Pulmonary artery endothelial cell (primary cell): ENCODE data around the gene FERD3L. TPM values are rescaled to one million over a fixed set of nuclear protein-coding genes. Genes with fewer than 3 reads are reported as not detected.
"Not testable (repeated sequence)": the region's sequence is repeated elsewhere in the genome, so short reads cannot be mapped to it uniquely, and the experiment has no call there.

Experiments used
- DNase-seq: peaks from one replicate; pipeline ENCODE4 v3.0.0-alpha.2; 2011; ENCODE audit warnings: low read depth, low spot score
- total RNA-seq: library from RNA; depleted of rRNA; stranded (reverse); fragments of >200 nt; gene quantifications from 2 replicates; pipeline ENCODE4 v1.2.3, GENCODE V29; 2014

The FERD3L gene, protein sequence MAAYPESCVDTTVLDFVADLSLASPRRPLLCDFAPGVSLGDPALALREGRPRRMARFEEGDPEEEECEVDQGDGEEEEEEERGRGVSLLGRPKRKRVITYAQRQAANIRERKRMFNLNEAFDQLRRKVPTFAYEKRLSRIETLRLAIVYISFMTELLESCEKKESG
- not detected in 2 replicates for total RNA-seq

DNA sequence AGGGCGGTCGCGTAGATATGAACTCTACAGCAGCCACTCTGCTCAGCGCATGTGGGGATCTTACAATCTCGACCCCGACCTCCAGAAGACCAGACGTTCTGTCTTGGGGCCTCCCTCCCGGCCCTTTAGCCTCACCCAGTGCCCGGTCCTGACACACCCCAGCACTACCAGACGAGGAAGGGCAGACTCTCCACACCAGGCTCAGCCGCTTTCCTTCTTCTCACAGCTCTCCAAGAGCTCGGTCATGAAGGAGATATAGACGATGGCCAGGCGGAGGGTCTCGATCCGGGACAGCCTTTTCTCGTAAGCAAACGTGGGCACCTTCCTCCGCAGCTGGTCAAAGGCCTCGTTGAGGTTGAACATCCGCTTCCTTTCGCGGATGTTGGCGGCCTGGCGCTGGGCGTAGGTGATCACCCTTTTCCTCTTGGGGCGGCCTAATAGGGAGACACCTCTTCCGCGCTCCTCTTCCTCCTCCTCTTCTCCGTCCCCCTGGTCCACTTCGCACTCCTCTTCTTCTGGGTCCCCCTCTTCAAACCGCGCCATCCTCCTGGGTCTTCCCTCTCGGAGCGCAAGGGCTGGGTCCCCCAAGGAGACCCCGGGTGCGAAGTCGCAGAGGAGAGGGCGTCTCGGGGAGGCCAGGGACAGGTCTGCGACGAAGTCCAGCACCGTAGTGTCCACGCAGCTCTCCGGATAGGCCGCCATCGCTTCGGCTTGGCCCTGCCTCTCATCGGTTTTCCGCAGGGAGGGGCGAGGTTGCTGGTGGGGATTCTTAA, at the start of gene FERD3L:
Gene FERD3L, minus strand, starts transcription at position 761 of the 773 bp plus-strand sequence. Its CDS starts 59 bp downstream, at position 702.
- no peak for DNase-seq

DNA sequence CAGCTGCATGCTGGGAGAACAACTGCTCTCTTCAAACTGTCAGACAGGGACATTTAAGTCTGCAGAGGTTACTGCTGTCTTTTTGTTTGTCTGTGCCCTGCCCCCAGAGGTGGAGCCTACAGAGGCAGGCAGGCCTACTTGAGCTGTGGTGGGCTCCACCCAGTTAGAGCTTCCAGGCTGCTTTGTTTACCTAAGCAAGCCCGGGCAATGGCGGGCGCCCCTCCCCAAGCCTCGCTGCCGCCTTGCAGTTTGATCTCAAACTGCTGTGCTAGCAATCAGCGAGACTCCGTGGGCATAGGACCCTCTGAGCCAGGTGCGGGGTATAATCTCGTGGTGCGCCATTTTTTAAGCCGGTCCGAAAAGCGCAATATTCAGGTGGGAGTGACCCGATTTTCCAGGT, 49.2 kb upstream of the FERD3L start:
- not testable (repeated sequence) for DNase-seq

DNA sequence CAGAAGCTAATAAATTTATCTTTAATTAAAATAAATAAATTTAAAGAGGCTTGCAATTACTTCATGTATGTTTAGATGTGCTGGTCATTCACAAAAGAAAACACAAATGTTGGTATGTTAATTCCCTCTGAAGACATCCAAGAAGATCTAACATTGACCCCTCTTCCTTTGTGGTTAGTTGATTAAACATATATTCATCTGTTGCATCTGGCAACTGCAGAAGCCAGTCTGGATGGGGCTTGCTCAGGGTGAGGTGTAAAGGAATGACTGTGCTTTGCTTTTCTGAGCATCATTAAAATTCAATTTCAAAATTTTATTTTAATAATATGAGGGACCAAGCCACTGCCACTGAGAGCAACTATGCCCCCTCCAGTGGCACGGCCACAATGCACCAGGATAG, 36.4 kb upstream of the FERD3L start:
- no peak for DNase-seq

DNA sequence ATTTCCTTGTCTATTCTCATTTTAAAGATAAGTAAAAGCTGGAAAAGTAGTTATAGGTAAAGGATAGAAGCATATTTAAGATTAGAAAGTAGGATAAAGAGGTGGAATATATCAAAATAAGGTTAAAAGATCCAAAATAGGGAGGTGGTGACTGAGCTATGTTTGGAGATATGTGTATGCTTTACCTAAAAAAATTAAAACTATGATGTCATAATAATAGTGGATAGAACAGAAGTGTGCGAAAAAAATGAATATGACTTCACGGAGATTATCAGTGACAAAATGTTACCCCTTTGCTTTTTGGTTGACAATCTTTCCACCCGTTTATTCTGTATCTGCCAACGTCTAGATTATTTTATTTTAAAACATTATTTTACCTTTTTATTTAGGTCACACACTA, 33.4 kb upstream of the FERD3L start:
- DNase-seq = no peak

DNA sequence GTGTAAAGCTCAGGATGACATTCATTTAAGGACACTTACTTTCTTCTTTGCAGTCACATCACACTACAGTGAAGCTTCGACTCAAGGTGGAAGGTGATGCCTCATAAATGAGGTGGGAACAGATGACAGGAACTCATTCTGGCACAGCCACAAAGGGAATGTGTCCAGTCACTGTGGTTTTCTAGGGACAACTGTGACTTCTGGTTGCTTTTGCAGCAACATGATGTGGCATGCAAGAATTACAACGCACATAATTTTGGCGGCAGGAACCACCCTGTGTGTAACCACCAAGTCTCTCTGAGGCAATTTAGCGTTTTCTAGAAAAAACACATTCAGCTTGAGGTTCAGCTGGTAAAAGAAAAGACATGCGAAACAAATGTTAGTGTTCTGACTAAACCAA, 32.0 kb upstream of the FERD3L start:
- DNase-seq = no peak

DNA sequence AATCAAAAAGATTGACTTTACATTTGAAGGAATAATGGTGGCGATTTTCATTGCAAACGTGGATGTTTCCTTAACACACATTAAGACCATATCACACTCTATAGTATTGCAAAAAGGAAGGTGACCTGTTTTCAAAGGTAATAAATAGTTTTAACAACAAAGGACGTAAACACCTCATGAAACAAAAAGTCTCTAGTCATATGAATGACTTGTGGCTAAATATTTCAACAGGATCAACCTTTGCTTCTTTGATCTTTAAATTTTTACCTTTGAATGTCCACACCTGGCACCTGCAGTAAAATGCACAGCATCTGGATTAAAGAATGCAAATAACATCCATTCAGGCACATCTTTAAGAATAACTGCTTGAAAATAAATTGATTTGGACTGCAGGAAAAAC, 30.0 kb upstream of the FERD3L start:
- no peak for DNase-seq

DNA sequence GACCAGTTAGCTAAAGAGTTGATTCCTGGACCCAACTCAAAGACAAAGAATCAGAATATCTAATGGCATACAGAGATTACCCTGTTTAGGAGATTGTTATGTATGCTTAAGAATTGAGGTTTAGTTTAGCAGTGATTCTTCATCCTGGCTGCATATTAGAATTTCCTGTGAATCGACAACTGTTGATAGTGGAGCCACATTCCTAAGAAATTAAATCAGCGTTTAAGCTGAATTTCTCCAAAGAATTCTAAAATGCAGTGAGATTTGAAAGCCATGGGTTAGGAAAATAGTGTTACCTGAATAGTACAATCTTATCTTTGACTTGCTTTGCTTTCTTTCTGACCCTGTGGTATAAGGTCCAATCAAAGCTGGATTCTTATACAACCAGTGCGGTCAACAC, 16.4 kb upstream of the FERD3L start:
- DNase-seq = no peak

DNA sequence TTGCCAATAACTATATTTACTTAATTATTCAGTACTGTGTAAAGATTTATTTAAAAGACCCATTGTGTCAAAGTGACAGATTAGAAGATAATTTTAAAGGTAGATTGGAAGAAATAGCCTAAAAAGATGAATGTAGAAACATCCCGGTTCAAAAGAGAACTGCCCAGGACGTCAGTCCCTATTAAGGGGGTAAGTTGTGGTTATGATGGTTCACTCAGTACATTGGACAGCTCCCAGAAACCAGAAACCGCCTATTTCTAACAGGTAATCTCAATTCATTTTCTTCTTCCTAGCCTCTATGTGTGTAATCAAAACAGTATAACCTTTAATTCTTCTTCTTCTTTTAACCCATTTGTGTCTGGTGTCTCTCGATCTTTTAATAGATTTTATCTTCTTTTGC, 1.5 kb upstream of the FERD3L start:
- DNase-seq = no peak

DNA sequence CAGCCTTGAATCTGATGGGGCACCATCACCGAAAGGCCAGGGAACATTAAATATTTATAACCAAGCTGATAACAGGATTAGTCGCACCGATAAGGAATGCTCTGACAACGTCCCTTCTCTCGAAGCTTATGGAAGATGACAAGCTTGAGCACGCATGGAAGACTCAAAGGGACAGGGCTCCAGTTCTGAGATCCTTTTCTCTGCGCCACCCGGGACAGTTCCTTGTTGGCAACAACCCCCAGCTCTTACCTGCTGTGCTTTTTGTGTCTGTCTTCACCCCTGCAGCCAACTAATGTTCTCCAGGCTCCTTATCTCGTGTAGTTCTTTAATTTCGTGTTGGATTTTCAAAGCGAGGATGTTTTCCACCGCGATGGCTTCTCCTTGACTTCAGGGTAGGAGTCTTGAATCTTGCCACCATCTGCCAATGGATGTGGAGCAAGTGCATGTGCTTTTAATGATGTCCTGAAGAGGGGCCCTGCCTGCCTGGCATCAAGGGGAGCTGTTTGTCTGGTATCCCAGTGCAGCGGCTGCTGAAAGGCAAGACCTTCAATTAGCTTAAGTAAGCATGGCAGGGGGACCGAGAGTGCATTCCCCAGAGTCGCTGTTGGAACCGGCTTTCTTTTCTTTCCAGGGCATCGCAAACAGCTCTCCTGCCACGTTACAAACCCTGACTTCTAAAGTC, 354 bp upstream of the FERD3L start:
- DNase-seq = no peak

DNA sequence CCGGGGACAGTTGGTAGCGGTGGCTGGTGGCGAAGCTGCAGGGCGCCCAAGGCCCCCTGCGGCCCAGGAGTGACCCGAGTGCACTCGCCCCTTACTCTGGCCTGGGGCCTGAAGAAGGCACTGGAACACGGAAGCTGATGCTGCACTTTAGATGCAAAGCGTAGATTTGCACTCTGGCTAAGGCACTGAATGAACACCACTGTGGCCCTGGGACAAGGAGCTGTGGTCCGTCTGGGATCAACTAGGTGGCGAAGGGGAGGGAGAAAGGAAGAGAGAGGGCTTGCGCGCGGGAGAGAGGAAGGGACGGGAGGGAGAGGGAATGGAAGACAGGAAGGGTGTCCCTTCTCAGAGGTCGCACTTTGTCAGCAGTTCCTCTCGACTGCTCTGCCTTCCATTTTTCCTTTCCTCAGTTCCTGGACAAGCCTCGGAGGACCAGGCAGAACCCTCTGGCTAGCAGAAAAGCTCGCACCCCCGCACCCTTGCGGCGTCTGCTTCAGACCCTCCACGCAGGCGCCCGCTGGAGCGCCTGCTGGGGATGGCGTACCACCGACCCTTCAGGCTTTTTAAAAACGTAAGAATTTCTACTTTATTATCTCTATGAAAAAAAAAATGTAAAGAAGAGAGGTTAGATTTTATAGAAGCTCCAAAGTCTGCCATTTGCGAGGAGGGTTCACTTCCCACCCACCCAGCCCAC, 1.2 kb downstream of the FERD3L start:
- DNase-seq = no peak

DNA sequence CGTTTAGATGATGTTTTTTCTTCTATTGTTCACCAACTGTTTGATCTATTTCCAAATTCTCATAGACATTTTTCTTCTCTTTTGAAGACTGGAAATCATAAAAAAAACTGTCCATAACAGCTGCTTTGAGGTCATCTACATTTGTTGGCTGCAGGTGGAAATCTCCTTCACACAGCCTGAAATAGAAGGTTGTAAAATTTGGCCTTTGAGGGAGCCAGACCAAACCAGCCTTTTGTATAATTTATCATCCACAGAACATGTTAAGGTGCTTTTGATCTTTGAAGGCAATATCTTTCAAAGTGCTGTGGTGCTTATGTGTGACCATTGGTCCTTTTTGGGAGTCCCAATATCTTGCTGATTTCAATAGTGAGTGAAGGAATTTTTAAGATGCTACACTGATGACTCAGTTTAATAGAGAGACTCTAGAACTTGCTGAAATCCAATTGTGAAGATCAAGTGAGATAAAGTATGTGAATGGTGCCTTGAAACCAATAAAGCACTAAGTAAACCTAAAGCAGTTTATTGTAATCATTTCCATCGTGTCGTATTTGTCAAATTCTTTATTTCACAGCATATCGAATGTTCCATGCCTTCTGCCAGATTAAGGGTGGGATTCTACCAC, 5.4 kb downstream of the FERD3L start:
- DNase-seq = no peak

DNA sequence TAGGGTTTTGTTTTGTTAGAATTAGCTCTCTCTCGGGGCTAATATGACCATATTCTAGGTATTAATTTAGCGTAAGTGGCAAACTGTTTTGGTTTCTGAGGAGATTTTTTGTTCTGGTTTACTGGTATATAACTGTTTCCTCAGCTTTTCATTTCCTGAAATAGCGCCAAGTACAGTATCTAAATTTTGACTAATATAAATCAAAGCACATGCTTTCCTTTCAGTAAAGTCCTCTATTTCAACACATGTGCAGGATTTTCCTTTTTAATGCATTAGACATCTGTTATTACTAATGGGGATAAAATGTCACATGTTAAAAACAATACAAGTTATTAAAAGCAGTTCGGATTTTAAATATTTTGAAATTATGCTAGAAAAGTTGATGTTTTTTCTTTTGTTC, 11.3 kb downstream of the FERD3L start:
- no peak for DNase-seq

DNA sequence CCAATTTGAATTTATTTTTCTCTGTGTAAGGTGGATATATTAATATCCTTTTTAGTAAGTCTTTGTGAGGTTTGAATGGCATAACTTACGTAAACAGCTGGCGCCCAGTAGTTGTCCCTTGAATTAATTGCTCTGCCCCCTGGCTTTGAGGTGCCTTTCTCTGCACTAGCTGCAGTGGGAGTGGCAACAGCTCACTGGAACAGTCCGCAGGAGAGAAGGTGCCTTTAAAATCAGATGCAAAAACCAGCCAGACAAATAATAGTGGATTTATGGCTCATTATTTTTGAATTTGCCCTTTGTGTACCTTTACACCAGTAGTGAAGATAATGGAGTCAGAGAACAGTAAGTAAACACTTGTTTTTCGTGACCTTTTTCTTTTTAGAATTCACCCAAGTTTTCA, 11.8 kb downstream of the FERD3L start:
- no peak for DNase-seq

DNA sequence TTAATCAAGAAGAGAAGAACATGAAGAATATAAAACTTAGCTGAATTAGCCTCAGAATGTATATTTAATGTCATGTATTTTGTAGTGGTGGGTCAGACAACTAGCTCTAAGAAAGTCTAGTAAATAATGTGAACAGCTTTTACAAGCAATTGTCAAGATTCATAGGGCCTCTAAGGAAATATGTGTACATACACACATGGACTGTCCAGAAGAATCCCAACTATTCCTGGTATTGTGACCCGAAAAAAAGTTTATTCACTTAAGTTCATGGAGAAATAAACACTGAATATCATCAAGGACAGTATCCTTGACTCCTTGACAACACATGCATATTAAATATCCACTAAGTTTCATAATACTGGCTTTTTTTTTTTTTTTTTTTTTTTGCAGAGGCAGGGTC, 16.4 kb downstream of the FERD3L start:
- no peak for DNase-seq

DNA sequence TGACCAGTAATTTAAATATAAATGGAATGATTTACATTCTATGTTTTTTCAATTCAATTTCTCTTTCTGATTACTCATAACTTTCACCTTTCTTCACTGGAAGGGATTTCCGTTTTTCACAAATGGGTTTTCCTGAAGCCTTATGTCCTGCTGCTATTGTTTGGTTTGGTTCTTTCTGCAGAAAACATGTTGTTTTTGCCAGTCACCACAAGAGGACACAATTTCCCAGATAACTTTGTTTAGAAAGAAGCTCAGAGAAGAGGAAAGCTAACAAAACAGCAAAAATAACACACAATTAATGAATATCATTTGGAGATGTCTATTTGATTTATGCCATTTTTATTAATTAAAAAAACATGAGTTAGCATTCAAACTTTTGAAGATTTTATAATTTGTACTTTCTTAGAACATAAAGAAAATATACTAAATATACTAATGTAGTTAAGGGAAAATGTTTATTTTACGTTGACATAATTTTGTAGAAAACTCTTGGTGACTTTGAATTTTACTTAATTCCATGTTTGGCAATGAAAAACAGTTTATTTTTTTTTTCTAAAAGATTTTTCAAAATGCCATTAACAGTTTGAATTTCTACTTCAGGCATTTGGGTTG, 23.1 kb downstream of the FERD3L start:
- DNase-seq = peak; percentile 19

DNA sequence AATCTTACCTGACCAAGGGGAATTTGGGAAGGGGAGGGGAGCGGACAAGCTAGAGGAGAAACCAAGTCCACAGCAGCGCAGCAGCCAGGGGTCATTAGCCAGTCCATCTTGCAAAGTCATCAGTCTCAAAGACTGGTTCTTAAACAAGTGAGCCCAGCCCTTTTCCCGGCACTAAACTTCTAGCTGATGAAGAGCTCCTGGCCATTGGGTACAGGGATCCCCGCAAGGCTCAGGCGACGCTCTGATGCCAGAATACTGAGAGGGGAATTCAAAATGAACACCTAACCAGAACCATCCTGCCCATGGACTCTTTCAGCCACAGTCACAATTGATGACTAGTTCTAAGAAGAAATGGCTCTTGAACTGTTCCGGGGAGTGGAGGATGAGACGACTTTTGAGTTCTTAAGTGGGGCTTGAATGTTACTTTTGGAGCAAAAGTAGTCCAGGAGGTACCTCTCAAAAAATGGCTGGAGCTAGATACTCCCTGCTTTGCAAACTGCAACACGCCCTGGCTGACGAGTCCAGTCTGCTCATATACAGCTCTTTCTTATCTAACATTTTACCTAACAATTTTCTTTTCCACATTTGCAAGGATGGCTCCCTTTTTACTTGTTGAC, 25.2 kb downstream of the FERD3L start:
- DNase-seq = no peak

DNA sequence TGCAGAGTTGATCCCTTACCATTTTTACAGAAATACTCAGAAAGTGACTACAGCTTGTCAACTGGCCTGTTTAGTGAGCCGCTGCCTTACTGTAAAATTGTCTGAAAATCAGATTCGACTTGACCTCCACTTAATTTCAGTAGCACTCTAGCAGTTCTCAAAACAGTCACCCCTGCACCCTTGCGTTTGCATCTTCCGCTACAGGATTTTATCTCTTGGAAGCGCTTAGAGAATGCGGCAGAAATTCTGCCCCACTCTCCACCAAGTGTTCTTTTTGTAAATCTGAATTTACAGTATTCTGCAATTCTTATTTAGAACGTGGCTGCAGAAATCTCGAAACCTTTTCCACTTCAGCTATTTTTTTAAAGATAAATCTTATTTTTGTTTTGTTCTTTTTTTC, 25.8 kb downstream of the FERD3L start:
- no peak for DNase-seq

DNA sequence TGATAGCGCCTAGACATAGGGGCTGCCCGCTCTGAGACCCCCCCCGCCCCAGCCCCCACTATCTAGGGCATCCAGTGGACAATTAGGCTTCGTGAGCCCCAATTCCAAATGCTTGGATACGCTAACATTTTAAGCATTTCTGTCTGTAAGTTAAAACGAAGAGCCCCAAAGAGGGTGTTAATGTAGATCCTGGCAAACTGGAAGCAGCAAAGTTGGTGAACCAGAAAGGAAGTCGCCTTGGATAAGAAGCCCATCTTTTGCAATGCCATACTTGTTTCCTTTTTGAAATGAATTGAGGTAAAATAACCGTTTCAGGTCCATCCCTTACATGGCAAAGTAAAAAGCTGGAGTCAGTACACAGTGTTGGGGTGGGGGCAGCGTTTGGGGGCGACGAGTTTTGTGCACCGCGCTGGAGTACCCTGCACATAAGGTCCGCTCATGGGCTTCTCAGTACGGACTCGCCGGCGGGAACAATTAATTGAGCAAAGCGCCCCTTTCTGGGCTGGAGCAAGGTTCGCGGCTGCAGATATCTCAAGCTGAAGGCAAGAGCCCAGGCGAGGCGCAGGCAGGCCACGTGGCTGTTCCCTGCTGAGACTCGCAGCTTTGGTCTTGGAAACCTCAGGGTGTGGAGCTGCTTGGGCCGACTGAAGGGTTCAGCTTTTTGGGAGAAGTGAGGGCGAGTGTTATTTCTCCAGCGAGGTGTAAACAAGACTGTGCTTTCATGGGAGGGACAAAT, 26.4 kb downstream of the FERD3L start:
- DNase-seq = no peak

DNA sequence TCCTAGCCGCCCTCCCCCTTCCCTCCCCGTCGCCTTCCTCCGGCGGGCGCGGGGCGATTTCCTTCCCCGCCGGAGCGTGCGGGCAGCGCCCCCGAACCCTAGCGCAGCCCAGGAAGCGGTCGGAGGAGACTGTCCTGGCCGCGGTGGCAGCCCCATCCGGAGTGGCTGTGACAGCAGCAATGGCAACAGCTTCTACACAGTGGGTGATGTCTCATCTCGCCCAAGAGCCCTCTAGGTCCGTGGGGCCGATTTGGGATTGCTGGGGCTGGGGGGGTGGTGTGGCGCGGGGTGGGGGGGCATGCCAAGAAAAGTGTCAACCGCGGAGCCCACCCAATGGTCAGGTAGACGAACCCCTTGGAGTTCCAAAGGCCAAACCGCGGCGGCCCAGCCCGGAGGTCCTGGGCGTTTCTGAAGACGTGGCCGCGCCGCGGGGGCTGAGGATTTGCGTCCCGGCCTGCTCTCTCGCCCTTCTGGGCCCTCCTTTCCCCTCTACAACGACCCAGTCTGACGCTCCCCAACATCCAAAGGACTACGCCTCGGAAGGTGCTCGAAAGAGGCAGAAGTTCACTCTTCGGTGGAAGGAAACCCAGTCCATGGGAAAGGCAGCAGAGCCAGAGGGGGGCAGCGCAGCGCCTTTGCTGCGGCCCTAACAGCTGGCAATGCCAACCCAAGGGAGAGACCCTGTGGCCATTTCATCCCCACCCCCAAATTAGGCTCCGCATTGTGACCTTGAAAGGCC, 27.2 kb downstream of the FERD3L start:
- DNase-seq = no peak
